SK-N-SH (cell line): ENCODE measurements around the gene WDR41. TPM values are rescaled to one million over a fixed set of nuclear protein-coding genes. Genes with fewer than 3 reads are reported as not detected.

ENCODE experiments used
- CTCF ChIA-PET: fragments of 300-600, 350-600 bp; formaldehyde crosslinking; extraction: SDS; loops from one replicate; lab custom pipeline; 2021; lab: Yijun Ruan, JAX
- POLR2A ChIA-PET: fragments of 350-600 bp; sonication (Branson Sonifier 250); formaldehyde crosslinking; extraction: SDS; loops from one replicate; lab custom pipeline; 2020; ENCODE audit warnings: antibody characterized with exemption, inconsistent platforms; lab: Yijun Ruan, JAX
- DNase-seq: peaks from one replicate; pipeline ENCODE4 v3.0.0; 2012
- H2AFZ ChIP-seq: fragments of 200-600 bp; sonication (generic); 2 replicates; pipeline ENCODE4 v1.8.1; 2016; ENCODE audit warnings: antibody characterized with exemption, mild to moderate bottlenecking, low read depth
- H3F3A ChIP-seq: fragments of 200-600 bp; sonication (generic); replicated peaks from 2 replicates; pipeline ENCODE3; 2016; ENCODE audit warnings: antibody characterized with exemption, mild to moderate bottlenecking; ENCODE audit not compliant: insufficient read depth
- H3K27ac ChIP-seq, 2 experiments: fragments of 200-500 bp in 1 of 2; fragments of 200-600 bp in 1 of 2; sonication (Bioruptor generic) in 1 of 2; sonication (generic), shearing (Covaris generic) in 1 of 2; 2 replicates each; pipeline versions ENCODE4 v1.5.1 to v1.6.1; 2014 to 2016; ENCODE audit warnings: low read depth in 2 of 2, inconsistent platforms in 1 of 2, low read length in 1 of 2, mild to moderate bottlenecking in 1 of 2, mixed read lengths in 1 of 2
- H3K27me3 ChIP-seq: fragments of 200-600 bp; sonication (generic), shearing (Covaris generic); 2 replicates; pipeline ENCODE4 v1.6.1; 2016; ENCODE audit warnings: mixed run types; ENCODE audit not compliant: insufficient read depth
- H3K36me3 ChIP-seq, 2 experiments: fragments of 200-500 bp in 1 of 2; fragments of 200-600 bp in 1 of 2; sonication (Bioruptor generic) in 1 of 2; sonication (generic) in 1 of 2; replicated peaks in 1 of 2; 2 replicates each; pipeline versions ENCODE3 to v1.5.1; 2014 to 2016; ENCODE audit warnings: low read length in 1 of 2, mild to moderate bottlenecking in 1 of 2; ENCODE audit not compliant: insufficient read depth in 2 of 2, control insufficient read depth in 1 of 2
- H3K4me1 ChIP-seq, 2 experiments: fragments of 200-500 bp in 1 of 2; fragments of 200-600 bp in 1 of 2; sonication (Bioruptor generic) in 1 of 2; sonication (generic), shearing (Covaris generic) in 1 of 2; 2 replicates each; pipeline versions ENCODE4 v1.5.1 to v1.6.1; 2014 to 2016; ENCODE audit warnings: low read depth in 1 of 2, low read length in 1 of 2, mixed run types in 1 of 2; ENCODE audit not compliant: insufficient read depth in 2 of 2, control insufficient read depth in 1 of 2
- H3K4me2 ChIP-seq: fragments of 200-600 bp; sonication (generic), shearing (Covaris generic); 2 replicates; pipeline ENCODE4 v1.6.1; 2017; ENCODE audit warnings: mixed run types
- H3K4me3 ChIP-seq, 2 experiments: fragments of 200-500 bp in 1 of 2; fragments of 200-600 bp in 1 of 2; sonication (Bioruptor generic) in 1 of 2; sonication (generic), shearing (Covaris generic) in 1 of 2; 2 replicates each; pipeline versions ENCODE4 v1.5.1 to v1.8.1; 2014 to 2016; ENCODE audit warnings: low read depth in 2 of 2, inconsistent platforms in 1 of 2, low read length in 1 of 2, mild to moderate bottlenecking in 1 of 2, mixed read lengths in 1 of 2, moderate library complexity in 1 of 2
- H3K79me2 ChIP-seq: fragments of 200-600 bp; sonication (generic); 2 replicates; pipeline ENCODE4 v1.8.1; 2017; ENCODE audit warnings: mild to moderate bottlenecking; ENCODE audit not compliant: insufficient read depth
- H3K9ac ChIP-seq: fragments of 200-600 bp; sonication (generic); 2 replicates; pipeline ENCODE4 v1.6.1; 2017; ENCODE audit warnings: mixed run types
- H3K9me2 ChIP-seq: fragments of 200-600 bp; sonication (generic); 2 replicates; pipeline ENCODE4 v1.6.1; 2017; ENCODE audit warnings: mixed run types
- H3K9me3 ChIP-seq: fragments of 200-600 bp; sonication (generic); 2 replicates; pipeline ENCODE4 v1.6.1; 2017; ENCODE audit warnings: mixed run types, mild to moderate bottlenecking, moderate library complexity
- H4K20me1 ChIP-seq: fragments of 200-600 bp; sonication (generic); 2 replicates; pipeline ENCODE4 v1.6.1; 2017; ENCODE audit warnings: mild to moderate bottlenecking, mixed run types; ENCODE audit not compliant: insufficient read depth
- EP300 ChIP-seq, 2 experiments: IDR thresholded peaks; 2 replicates each; pipeline versions ENCODE4 v1.4.0 to v1.6.1; 2012; ENCODE audit warnings: borderline replicate concordance in 1 of 2, low read depth in 1 of 2, low read length in 1 of 2
- EZH2phosphoT487 ChIP-seq: fragments of 200-600 bp; sonication (generic); IDR thresholded peaks from 2 replicates; pipeline ENCODE4 v1.6.1; 2017; ENCODE audit warnings: low read depth, mixed run types, mild to moderate bottlenecking, antibody characterized with exemption, moderate library complexity, borderline replicate concordance
- MEF2A ChIP-seq: IDR thresholded peaks from 2 replicates; pipeline ENCODE4 v1.4.0; 2012; ENCODE audit warnings: low read depth, borderline replicate concordance
- NFIC ChIP-seq: IDR thresholded peaks from 2 replicates; pipeline ENCODE4 v1.4.0; 2012; ENCODE audit warnings: borderline replicate concordance
- RAD21 ChIP-seq: IDR thresholded peaks from 2 replicates; pipeline ENCODE4 v1.6.1; 2012; ENCODE audit warnings: mild to moderate bottlenecking, low read length
- REST ChIP-seq: IDR thresholded peaks from 2 replicates; pipeline ENCODE4 v1.6.1; 2012; ENCODE audit warnings: mild to moderate bottlenecking, low read depth, low read length, moderate library complexity
- TAF1 ChIP-seq: IDR thresholded peaks from 2 replicates; pipeline ENCODE4 v1.6.1; 2012; ENCODE audit warnings: low read depth, mild to moderate bottlenecking, low read length, moderate library complexity, borderline replicate concordance
- TEAD4 ChIP-seq: IDR thresholded peaks from 2 replicates; pipeline ENCODE4 v1.4.0; 2012; ENCODE audit warnings: mild to moderate bottlenecking, borderline replicate concordance; ENCODE audit not compliant: insufficient read depth
- USF2 ChIP-seq: fragments of 150-350 bp; IDR thresholded peaks from 2 replicates; pipeline ENCODE4 v1.6.1; 2017; ENCODE audit warnings: antibody characterized with exemption, low read length, low read depth, borderline replicate concordance
- WGBS: methylation state at CpG from one replicate; pipeline ENCODE4 v1.1.6; 2017; ENCODE audit warnings: low lambda C conversion rate; 5-methylcytosine and 5-hydroxymethylcytosine counted together
- polyA plus RNA-seq, 3 experiments: library from polyadenylated mRNA; depleted of rRNA; stranded (reverse); fragments of >200 nt; gene quantifications; 2 replicates each; pipeline ENCODE4 v1.2.3, GENCODE V29; 2012

Gene WDR41
- polyA plus RNA-seq, 1 of the 3 experiments (the other 2 are of a cell fraction): 17.2 TPM

GRCh38 chr5:77413049-77413448 lies 79.1 kb downstream of the WDR41 start:
- DNase-seq: no peak
- Histone ChIP-seq H4K20me1 (no peaks in the 10 kb centered on the region), H3K9me2 (no peaks in the 10 kb centered on the region), H3K36me3 (no peaks in the 10 kb centered on the region)
- WGBS: 84% methylated on average over 7 of the region's 7 CpGs
- CTCF ChIA-PET: interaction anchor here (0.6 kb wide), 1 partner anchor 130 kb away, joined by 3 read pairs; no protein-coding TSS in a partner anchor
- TF ChIP-seq TEAD4 (no peak), MEF2A (no peak), TAF1 (no peak), REST (no peak), EP300 (IDR thresholded peaks at IDR 0.05; ENCODE audit: borderline replicate concordance in 1 of 2, low read depth in 1 of 2, low read length in 1 of 2) (no peak), NFIC (no peak)
- TF ChIP-seq, all 33 proteins: peak for 0
- no peaks in the 10 kb centered on the region for H3F3A ChIP-seq
- H3K27ac ChIP-seq: no peak overlapping the region
- no peaks in the 10 kb centered on the region for H3K9me3 ChIP-seq
- no peak overlapping the region for H3K4me2 ChIP-seq
- H3K4me3 ChIP-seq: no peak overlapping the region
- H3K4me1 ChIP-seq: peaks cover 0 to 15% of the 10 kb centered on the region in 2 experiments; a peak in 1 of 4 replicates
- no peak overlapping the region for H3K9ac ChIP-seq
- H3K27me3 ChIP-seq: no peaks in the 10 kb centered on the region; the same call in 1 of the 2 replicates
- H3K79me2 ChIP-seq: no peaks in the 10 kb centered on the region
- POLR2A ChIA-PET: no interaction called here
- no peak overlapping the region for H2AFZ ChIP-seq

GRCh38 chr5:77409870-77410621 lies 82.1 kb downstream of the WDR41 start:
- Histone ChIP-seq H3K9me3 (no peaks in the 10 kb centered on the region), H3K4me2 (no peak overlapping the region), H3K27me3 (peaks cover 9% of the 10 kb centered on the region), H3K27ac (no peak overlapping the region), H4K20me1 (no peaks in the 10 kb centered on the region), H3K9ac (no peak overlapping the region), H3K4me1 (peaks cover 0 to 4% of the 10 kb centered on the region in 2 experiments; a peak in 1 of 4 replicates), H3K36me3 (no peaks in the 10 kb centered on the region), H2AFZ (no peak overlapping the region), H3K4me3 (no peak overlapping the region), H3K9me2 (no peaks in the 10 kb centered on the region), H3F3A (no peaks in the 10 kb centered on the region), H3K79me2 (no peaks in the 10 kb centered on the region)
- 60% methylated on average over 10 of the region's 10 CpGs for WGBS
- TF ChIP-seq USF2 (no peak), RAD21 (no peak), EZH2phosphoT487 (no peak)
- no peak for DNase-seq
- ChIA-PET POLR2A (no interaction called here), CTCF (interaction anchor here (1.0 to 1.1 kb wide), 2 partner anchors 17 to 27 kb away, joined by 4 to 5 read pairs; no protein-coding TSS in a partner anchor)
